HG02852 (cell line): Measurements from ENCODE around the gene RBMS3.

Experiments
- ATAC-seq: cut with Tn5 transposase; IDR thresholded peaks from one replicate; pipeline ENCODE4 v1.9.1; 2021; ENCODE audit warnings: mild to moderate bottlenecking, moderate library complexity; ENCODE audit not compliant: unreplicated experiment

Gene RBMS3

DNA sequence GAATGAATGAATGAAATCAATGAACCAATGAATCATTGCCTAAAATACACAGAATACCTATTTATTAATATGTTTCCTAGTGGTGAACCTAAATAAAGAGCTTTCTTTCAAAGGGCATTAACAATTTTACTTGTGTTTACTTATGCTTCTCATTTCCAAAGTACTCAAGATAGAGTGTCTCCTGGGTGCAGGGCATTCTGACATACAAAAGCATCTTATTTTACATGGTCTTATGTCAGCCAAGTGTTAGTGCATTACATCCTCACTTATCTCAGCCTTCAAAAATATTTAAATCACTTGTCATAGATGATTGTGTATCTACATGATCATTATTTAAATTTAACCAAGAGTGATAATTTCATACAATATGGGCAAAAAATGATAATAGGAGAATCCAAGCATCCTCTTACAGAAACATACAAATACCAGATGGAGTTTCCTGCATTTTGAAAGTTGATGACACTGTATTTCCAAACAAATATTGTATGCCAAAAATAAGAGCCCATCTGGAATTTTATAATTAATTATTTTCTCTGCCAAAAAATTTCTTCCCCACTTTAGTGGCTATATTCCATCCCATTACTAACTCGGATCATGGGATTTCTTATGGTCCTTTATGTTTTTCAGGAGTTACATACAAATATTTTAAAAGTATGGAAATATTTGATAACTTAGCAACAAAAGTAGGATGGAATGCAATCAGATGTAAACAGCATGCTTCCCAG is 279.0 kb downstream of the RBMS3 start:
- no peak for ATAC-seq

DNA sequence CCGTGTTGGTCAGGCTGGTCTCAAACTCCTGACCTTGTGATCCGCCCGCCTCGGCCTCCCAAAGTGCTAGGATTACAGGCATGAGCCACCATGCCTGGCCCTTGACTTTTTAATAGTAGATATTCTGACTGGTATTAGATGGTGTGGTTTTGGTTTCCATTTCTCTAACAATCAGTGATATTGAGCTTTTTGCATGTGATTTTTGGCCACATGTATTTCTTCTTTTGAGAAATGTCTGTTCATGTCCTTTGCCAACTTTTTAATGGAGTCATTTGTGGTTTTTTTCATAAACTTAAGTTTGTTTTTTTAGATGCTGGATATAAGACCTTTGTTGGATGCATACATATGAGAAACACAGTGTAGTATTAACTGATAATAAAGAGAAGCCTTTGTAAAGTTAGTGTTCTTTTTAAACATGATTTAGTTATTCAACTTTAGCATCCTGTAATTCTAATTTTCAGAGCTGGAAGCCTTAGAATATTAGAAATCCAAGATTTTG is 280.8 kb downstream of the RBMS3 start:
- ATAC-seq: no peak

DNA sequence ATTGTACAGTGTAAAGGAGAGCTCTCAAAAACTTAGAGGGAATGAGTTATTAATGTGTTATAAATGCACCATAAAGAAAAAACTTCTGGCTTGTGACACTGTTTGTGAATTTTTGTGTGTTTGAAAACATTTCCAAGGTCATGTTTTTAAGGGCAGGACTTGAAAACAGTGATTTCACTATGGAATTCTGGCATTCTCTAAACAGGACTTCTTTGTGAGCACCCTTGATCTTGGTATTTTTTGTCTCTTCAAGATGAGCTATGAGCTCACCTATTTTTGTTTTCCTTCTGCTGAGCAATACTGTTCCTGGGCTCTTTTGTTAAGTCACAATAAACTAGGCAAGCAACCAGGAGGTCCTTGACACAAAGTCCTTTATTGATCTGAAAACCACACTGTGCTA is 284.4 kb downstream of the RBMS3 start:
- ATAC-seq: no peak

DNA sequence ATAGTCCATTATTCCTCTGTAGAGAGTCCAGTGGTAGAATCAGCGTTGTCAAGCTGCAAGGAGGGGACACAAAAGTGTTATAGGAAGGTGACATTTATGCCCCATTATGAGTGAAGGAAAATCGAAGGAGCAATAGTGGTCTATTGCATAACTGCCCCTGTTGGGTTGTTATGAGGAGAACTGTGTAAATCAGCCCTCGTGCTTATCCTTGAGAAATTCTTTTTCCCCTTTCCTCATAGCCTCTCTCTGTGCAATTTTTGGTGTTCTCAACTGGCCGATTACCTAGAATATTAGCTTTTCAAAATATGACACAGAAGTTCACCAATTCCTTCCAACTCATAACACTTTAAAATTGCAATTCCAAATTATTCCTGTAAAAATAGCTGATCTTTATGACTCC is 286.6 kb downstream of the RBMS3 start:
- ATAC-seq: no peak

DNA sequence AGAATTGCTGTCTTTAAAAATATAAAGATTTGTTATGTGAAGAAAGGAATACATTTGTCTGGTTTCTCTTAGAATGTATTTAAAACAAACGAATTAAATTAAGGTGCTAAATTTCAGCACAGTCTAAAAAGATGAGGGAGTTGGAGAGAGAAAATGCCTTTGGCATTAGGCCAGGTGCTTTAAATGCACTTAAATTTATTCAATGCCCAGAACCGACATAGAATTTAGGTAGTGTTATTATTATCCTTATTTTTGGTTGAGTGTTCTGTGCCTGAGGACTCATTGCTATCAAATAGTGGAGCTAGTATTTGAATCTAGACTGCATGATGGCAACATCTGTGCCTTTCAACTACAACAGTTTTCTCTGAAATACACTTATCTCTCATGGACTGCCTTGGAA is 287.5 kb downstream of the RBMS3 start:
- ATAC-seq: no peak

DNA sequence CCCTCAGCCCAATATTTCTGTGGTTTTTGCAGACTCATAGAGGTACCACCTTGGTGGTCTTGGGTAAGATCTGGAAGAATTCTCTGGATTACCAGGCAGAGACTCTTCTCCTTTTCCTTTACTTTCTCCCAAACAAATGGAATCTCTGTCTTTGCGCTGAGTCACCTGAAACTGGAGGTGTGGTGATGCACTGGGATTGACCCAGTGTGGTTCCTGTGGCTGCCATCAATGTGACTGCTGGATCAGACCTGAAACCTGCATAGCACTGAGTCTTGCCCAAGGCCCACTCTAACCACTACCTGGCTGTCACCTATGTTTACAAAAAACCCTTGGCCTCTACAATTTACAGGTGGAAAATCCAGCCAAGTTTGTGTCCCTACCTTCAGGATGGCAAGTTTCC is 295.3 kb downstream of the RBMS3 start:
- ATAC-seq: no peak

DNA sequence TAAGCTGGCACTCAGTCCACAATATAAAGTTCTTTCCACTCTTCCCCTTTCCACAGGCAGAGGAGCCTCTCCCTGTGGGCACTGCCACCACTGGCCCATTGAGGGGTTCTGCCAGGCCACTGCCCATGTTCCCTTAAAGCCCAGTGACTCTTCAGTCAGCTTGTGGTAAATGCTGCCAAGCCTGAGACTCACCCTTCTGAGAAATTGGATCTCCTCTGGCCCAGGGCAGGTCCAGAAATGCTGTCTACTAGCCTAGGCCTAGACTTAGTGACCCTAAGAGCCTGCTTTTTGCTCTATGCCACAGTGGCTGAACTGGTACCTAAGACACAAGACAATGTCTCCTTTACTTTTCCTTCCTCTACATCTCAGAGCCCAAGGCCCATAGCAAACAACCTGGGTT is 295.8 kb downstream of the RBMS3 start:
- no peak for ATAC-seq

DNA sequence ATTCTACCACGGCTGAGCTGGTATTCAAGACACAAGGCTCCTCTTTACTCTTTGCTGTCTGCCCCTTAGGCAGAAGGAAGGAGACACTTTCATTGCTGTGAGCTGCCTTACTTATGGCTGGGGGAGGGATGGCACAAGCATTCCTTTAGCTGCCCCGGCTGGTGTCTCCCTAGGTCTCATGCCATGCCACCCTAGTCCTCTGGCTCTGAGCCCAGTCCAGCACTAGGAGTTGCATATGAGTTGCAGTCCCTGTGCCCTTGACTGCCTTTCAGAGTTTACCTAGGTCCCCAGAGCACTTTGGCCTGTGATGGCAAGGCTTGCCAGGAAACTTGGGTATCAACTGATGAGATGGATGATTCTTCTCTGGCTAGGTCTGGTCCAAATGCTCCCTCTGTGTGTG is 296.4 kb downstream of the RBMS3 start:
- no peak for ATAC-seq

DNA sequence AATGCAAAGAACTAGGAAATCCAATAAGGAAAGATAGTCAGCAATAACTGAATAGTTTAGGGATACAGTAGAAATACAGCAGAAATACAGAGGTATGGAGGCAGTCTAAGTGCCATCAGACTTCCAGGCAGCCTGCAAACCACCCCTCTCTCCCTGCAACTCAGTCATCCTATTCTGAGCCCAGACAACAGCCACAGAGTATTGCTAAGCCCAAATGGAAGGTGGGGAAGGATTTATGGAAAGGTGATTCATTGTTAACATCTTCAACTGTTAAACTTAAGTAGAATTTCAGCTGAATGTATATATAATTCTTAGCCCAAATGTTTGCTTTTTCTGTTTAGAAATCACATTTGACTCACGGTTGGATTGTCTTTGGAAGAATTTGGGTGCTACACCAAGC is 300.4 kb downstream of the RBMS3 start:
- ATAC-seq: no peak

DNA sequence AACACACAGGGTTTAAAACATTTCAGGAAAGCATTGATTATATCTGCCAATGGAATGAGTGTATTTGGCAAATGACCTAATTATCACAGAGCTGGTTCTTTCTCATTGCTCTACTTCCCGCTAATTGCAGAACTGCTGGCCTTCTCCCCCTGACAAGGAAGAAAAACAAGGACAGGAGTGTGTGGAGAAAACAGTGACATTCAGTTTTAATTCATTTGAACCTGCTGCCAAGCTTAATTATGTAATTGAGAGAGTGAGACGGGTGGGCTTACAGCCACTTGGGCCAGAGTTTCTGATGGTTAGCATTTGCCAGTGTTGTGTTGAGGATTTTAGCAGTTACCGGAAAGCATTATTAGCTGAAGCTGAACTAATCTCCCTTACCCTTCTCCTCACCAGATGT is 301.4 kb downstream of the RBMS3 start:
- no peak for ATAC-seq

DNA sequence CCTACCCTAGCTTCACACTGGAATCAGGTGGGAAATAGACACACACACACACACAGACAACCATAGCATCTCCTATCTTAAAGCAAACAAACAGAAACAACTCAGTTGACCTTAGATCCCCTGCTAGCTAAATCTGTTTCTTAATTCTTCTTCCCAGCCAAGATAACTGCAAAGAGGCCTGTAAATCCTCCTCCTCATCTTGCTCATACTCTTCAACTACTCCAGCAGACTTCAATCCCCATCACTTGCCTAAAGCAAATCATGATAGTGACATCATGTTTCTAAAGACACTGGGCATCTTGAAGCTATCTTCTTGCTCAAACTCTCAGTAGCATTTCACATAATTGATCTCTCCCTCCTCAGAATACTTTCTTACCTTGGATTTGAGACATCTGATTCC is 303.0 kb downstream of the RBMS3 start:
- no peak for ATAC-seq

DNA sequence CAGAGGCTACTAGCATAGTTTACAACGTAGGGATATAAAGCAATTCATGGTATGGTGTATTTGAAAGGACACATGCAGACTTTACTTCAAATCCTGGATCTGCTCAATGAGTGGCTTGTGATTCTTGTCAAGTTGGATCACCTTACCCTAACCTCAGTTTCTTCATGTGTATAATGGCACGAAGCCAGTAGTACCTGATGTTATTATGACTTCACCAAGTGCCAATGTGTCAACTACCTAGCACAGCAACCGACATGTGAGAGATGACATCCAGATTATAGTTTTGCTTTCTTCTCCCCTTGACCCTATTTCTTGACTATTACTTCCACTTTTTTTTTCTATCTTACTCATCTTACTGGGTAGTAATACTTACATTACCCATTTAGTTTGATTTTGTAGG is 304.5 kb downstream of the RBMS3 start:
- no peak for ATAC-seq

DNA sequence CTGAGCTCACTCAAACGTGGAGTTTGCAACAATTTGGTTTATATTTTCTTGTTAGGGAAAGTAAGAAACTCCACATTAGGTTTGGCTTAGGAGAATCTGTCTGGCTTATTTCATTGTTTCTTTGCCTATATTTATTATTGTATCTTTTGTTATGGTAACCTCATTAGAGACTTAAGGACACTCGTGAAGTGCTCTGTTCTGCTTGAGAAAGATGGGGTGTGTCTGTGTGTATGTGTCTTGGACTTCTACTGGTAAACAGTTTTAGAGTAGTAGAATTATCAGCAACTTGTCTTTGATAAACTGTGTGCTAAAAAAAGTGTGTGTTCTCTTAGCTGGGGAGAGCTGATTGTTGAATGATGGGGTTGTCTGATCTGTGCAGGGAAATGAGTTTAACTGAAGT is 306.5 kb downstream of the RBMS3 start:
- no peak for ATAC-seq

DNA sequence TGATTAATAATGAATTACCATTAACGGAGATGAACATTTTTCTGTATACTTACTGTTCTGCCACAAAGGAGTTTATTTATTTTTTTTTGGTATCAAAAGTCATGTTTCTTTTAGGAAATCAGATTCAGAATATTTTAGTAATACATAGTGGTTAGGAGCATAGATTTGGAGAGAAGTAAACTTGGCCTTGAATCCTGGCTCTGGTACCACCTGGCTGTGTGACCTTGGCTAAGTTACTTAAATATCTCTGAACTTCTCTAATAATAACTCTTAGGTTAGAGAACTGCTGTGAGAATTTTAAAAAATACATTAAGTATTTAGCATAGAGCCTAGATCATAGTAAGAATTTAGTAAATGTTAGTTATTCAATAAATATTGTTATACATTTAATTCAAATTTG is 309.1 kb downstream of the RBMS3 start:
- no peak for ATAC-seq

DNA sequence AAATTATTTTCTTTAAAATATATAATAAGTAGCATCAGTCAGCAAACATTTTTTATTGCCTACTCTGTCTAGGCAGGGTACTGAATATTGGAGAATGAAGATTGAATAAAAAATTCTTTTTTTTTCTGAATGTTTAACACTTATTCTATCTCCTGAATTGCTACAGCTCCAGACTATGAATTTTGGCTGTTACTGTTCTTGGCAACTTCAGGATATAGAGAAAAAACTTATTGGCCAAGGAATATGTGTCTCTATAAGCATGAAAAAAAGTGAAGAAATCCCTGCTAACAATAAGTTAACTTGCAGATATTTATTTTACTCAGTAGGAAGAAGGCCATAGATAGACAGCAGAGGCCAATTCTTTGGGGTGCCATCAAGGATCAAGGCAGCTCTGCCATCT is 309.6 kb downstream of the RBMS3 start:
- no peak for ATAC-seq

DNA sequence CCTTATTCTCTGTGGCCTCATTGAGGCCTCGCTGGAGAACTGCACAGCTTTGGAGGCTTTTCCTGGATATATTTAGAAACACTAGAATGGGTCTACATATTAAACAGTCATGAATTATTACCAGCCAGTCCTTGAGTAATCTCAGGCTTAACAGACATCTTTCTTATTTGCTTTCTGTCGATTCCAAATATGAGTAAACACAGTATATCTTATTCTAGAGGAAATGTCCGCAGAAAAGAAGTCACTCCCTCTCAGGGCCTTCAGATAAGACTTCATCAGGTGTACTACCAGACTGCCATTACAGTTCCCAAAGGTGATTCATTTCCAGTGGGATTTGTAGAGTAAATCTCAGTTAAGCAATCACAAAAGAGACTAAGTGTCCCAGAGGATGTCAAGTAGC is 310.7 kb downstream of the RBMS3 start:
- ATAC-seq: no peak

DNA sequence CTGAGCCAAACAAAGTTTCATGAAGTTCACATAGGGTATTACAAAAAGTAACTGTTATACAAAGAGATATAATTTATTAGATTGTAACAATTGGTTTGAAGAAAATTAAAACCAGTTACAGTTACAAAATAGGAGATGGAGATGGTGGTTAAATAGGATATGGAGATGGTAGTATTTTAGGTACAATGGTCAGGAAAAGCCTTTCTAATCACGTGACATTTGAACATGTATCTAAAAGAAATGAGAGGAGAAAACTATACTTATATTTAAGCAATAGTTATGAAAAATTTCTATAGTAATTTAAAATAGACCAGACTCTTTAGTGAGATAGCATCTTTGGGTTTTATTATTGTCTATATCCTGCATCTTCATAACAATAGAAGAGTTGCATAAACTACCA is 312.9 kb downstream of the RBMS3 start:
- ATAC-seq: no peak

DNA sequence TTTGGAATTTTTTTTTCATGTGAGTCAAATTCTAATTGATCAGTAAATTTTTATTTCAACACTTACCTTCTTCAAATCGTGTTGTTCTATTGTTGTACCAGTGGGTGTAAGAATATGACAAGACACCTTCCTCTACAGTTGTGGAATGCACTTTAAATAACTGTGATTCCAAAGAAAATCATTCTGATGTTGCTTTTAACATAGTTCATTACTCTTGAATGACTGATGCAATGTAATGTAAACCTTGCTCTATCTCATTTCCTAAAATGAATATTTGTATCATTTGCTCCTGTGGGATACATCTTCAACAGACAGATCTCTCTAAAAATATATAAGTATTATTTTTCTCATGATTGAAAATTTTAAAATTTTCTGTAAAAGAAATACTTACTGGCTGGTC is 313.4 kb downstream of the RBMS3 start:
- ATAC-seq: no peak

DNA sequence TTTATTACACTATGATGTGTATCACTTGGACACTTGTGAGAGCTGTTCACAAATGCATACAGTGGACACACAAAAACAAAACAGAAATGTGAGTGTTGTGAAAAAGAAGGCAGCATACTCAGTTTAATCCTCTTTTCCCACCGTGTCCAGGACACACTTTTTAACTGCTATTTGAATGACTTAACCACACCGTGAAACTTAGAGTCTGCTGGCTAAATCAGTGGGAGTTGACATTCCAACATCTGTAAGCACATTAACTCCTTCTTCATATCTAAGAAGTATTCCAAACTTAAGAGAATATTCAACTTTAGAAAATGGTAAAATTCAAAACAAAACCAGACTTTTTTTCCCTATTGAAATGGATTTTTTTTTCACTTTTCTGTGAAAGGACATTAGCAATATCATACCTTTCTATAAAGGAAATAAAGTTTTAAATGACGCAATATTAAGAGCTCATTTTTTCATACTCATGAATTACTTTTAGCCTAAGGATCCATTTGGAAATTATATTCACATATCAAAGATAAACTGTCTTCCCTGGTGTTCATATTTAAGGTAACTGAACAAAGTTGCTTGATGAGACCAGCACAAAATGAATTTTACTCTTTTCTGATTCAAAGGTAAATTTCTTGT is 316.6 kb downstream of the RBMS3 start:
- ATAC-seq: no peak

DNA sequence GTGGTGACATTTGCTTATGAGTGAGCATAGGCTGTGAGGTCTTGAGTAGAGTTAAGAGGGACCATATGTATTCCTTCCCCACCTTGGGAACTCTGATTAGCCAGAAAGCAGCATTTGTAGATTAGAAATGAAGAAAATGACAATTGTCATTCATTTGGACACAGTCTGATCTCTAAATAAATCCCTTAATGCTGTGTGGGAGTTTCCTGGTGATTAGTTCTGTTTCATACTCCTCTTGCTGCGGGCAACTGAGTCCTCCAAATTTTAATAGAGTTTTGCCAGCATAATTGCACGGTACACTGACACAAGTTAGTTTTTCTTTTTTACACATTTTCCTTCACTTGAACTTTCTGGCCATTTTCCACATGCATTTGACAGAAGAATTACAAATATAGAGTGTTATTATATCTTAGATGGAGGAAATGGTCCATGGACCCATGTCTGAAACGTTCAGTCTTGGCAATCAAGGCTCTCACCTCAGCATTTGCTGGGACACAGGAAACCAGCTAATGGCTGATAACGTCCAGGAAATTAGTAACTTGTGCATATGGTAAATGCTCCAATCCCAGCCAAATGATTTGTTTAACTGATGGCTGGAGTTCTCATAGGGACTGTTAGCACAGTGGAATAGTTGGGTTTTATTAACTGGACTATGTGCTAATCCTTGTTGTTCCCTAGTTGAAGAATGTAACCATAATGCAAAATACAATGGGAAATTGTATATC is 321.2 kb downstream of the RBMS3 start:
- no peak for ATAC-seq

DNA sequence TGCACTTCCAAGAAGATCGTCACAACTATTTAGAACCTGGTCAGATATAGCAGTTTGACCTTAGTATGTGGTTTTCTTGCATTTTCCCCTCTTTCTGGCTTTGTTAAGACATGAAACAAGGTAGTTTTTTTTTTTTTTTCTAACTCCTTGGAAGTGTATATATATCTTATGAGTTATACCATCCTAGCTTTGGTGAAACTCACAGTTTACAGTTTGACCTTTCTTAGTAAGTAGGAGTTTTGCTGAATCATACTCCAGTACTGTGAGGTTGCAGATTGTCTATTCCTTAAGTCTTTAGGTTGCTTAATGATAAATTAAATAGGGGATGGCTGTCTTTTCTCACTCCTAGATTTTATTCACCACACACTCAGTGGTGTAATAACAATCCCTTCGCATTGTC is 325.0 kb downstream of the RBMS3 start:
- ATAC-seq: no peak

DNA sequence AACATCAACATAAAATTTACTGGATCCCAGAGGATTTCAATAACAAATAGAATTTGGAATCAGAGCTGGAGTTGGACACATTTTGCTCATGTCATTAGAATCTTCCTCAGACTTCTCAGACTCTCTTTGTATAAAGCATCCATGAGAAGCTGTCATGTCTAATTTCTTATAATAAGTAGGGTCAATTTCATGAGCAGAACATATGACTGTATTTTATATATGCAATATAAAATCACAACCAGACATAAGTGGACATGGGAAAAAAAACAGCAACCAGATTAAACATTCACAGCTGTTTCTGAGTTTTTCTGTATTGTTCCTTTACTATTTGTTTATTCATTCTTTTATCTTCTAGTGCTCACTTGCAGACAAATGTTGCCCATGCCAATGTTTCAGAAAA is 325.5 kb downstream of the RBMS3 start:
- ATAC-seq: no peak
